Activated T-cell treated with anti-CD3 and anti-CD28 coated beads, Interleukin-2, amount 50 U/mL, for 4 hours (primary cell): ENCODE measurements around the gene OR4D11. TPM values are rescaled to one million over a fixed set of nuclear protein-coding genes. Genes with fewer than 3 reads are reported as not detected.
A peak's percentile ranks its signal among the peaks of the same experiment; 100 is the strongest.
"Not testable (repeated sequence)": the region's sequence is repeated elsewhere in the genome, so short reads cannot be mapped to it uniquely, and the experiment has no call there.

Source experiments
- ATAC-seq, 2 donors: fragments of 200-7000 bp; cut with Tn5 transposase; one replicate each; pipeline ENCODE4 v1.10.0; 2021
- DNase-seq: peaks from one replicate; pipeline ENCODE4 v3.0.0-alpha.2; 2020
- H3K27me3 Mint-ChIP-seq: one replicate; pipeline ENCODE4 v1.8.0; 2021; ENCODE audit warnings: low read depth, mixed read lengths
- H3K36me3 Mint-ChIP-seq: one replicate; pipeline ENCODE4 v1.8.0; 2022; ENCODE audit warnings: mixed read lengths; ENCODE audit not compliant: insufficient read depth
- H3K4me1 Mint-ChIP-seq: one replicate; pipeline ENCODE4 v1.8.0; 2021; ENCODE audit warnings: low read depth, mixed read lengths
- H3K4me3 Mint-ChIP-seq: one replicate; pipeline ENCODE4 v1.8.0; 2021; ENCODE audit warnings: mild to moderate bottlenecking, moderate library complexity, mixed read lengths
- H3K9me3 Mint-ChIP-seq: one replicate; pipeline ENCODE4 v1.8.0; 2021; ENCODE audit warnings: mixed read lengths
- total RNA-seq, 3 donors: library from RNA; stranded (reverse); gene quantifications; one replicate each; pipeline ENCODE4 v1.2.1, GENCODE V29; 2021

OR4D11 gene
- not detected for total RNA-seq

- H3K4me3 Mint-ChIP-seq, result no peak within 1 kb of the TSS
- no peaks in the 10 kb centered on the region for H3K9me3 Mint-ChIP-seq
- H3K4me1 Mint-ChIP-seq, result no peaks in the 10 kb centered on the region
- no peaks in the 10 kb centered on the region for H3K36me3 Mint-ChIP-seq
- ATAC-seq (no peak), DNase-seq (no peak)
- H3K27me3 Mint-ChIP-seq, result peaks cover 17% of the 10 kb centered on the region
Measured at GRCh38 chr11:59503276-59503675, at the start of gene OR4D11. Gene OR4D11, plus strand, starts transcription at chr11:59503576. Its CDS starts 0 bp downstream, at chr11:59503576.

- Mint-ChIP-seq H3K4me3 (no peak within 1 kb of the TSS), H3K27me3 (peaks cover 24% of the 10 kb centered on the region), H3K4me1 (no peaks in the 10 kb centered on the region), H3K9me3 (no peaks in the 10 kb centered on the region), H3K36me3 (no peaks in the 10 kb centered on the region)
- no peak for ATAC-seq
- no peak for DNase-seq
Measured at GRCh38 chr11:59456661-59457060, 46.7 kb upstream of the OR4D11 start, which contains the start of gene OR4D6. Gene OR4D6, plus strand, starts transcription at chr11:59456961. Its CDS starts 0 bp downstream, at chr11:59456961.

- no peaks in the 10 kb centered on the region for H3K9me3 Mint-ChIP-seq
- ATAC-seq, result no peak
- peaks cover 23% of the 10 kb centered on the region for H3K27me3 Mint-ChIP-seq
- H3K4me3 Mint-ChIP-seq, result no peak overlapping the region
- no peaks in the 10 kb centered on the region for H3K36me3 Mint-ChIP-seq
- no peaks in the 10 kb centered on the region for H3K4me1 Mint-ChIP-seq
- no peak for DNase-seq
Measured at GRCh38 chr11:59459916-59460315, 43.5 kb upstream of the OR4D11 start.

GRCh38 chr11:59463190-59463641 is 40.2 kb upstream of the OR4D11 start:
- no peak overlapping the region for H3K4me3 Mint-ChIP-seq
- H3K4me1 Mint-ChIP-seq, result no peaks in the 10 kb centered on the region
- ATAC-seq, result no peak
- H3K27me3 Mint-ChIP-seq, result peaks cover 8% of the 10 kb centered on the region
- no peaks in the 10 kb centered on the region for H3K36me3 Mint-ChIP-seq
- DNase-seq, result no peak
- no peaks in the 10 kb centered on the region for H3K9me3 Mint-ChIP-seq

- no peak within 1 kb of the TSS for H3K4me3 Mint-ChIP-seq
- H3K36me3 Mint-ChIP-seq, result no peaks in the 10 kb centered on the region
- ATAC-seq, result no peak
- no peak for DNase-seq
- no peaks in the 10 kb centered on the region for H3K9me3 Mint-ChIP-seq
- peaks cover 16% of the 10 kb centered on the region for H3K27me3 Mint-ChIP-seq
- H3K4me1 Mint-ChIP-seq, result no peaks in the 10 kb centered on the region
Measured at GRCh38 chr11:59473015-59473414, 30.4 kb upstream of the OR4D11 start, which contains the start of gene OR4D10. Gene OR4D10, plus strand, starts transcription at chr11:59473315. Its CDS starts 4,115 bp downstream, at chr11:59477430.

- H3K36me3 Mint-ChIP-seq, result no peaks in the 10 kb centered on the region
- H3K4me3 Mint-ChIP-seq, result no peak overlapping the region
- peaks cover 18% of the 10 kb centered on the region for H3K27me3 Mint-ChIP-seq
- no peak for ATAC-seq
- H3K4me1 Mint-ChIP-seq, result no peaks in the 10 kb centered on the region
- DNase-seq, result no peak
- H3K9me3 Mint-ChIP-seq, result no peaks in the 10 kb centered on the region
Measured at GRCh38 chr11:59475176-59475575, 28.2 kb upstream of the OR4D11 start.

- Mint-ChIP-seq H3K27me3 (peaks cover 11% of the 10 kb centered on the region), H3K36me3 (no peaks in the 10 kb centered on the region)
- no peak for ATAC-seq
Measured at GRCh38 chr11:59479906-59480305, 23.5 kb upstream of the OR4D11 start.

GRCh38 chr11:59480359-59480758 is 23.0 kb upstream of the OR4D11 start:
- Mint-ChIP-seq H3K27me3 (peaks cover 8% of the 10 kb centered on the region), H3K9me3 (no peaks in the 10 kb centered on the region), H3K36me3 (no peaks in the 10 kb centered on the region), H3K4me1 (no peaks in the 10 kb centered on the region), H3K4me3 (no peak overlapping the region)
- no peak for DNase-seq
- ATAC-seq, result no peak

More at GRCh38 chr11:59479906-59480305, 23.5 kb upstream of the OR4D11 start:
- Mint-ChIP-seq H3K4me1 (no peaks in the 10 kb centered on the region), H3K9me3 (no peaks in the 10 kb centered on the region), H3K4me3 (no peak overlapping the region)
- DNase-seq, result no peak

DNA sequence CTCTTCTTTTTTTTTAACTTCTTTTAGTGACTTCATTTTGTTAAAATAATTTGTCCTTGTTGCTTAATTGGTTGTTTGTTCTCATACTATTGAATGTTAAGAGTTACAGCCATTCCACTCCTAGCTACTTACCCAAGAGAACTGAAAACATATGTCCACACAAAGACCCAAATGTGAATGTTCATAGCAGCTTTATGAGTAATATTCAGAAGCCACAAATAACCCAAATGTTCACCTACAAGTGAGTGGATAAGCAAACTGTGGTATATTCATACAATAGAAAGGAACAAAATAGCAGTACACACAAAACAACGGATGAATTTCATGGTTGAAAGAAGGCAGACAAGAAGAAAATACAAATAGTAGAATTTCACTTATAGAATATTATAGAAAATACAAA is 1.4 kb upstream of the OR4D11 start:
- no peak for ATAC-seq
- no peaks in the 10 kb centered on the region for H3K36me3 Mint-ChIP-seq
- H3K4me1 Mint-ChIP-seq, result no peaks in the 10 kb centered on the region
- H3K9me3 Mint-ChIP-seq, result no peaks in the 10 kb centered on the region
- no peak overlapping the region for H3K4me3 Mint-ChIP-seq
- H3K27me3 Mint-ChIP-seq, result peaks cover 18% of the 10 kb centered on the region
- DNase-seq, result no peak

GRCh38 chr11:59510941-59511589 is 7.7 kb downstream of the OR4D11 start, which contains the start of gene OR4D9:
Gene OR4D9, plus strand, starts transcription at chr11:59511539. Its CDS starts 3,374 bp downstream, at chr11:59514913.
- ATAC-seq, result peak in 1 of 2 donors; percentile 55

DNA sequence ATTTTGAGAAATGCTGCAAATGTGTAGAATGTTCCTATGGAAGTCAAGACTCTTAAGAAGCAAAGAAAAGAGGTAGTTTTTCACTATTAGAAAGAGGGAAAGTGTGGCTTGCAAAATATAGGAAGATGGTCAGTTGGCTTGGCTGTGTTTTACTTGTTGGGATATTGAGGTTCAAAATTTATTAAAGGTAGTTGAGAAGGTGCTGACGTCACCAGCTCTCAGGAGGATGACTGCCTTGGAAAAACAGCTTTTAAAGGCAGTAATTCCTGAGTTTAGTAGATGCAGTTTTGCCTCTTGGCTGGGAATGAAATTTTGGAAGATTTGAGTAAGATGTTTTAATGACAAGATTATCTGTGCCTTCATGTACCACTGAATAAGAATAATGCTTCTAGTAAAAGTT is 8.3 kb downstream of the OR4D11 start:
- ATAC-seq (no peak), DNase-seq (no peak)
- H3K4me3 Mint-ChIP-seq, result no peak overlapping the region
- H3K27me3 Mint-ChIP-seq, result peaks cover 4% of the 10 kb centered on the region
- H3K9me3 Mint-ChIP-seq, result no peaks in the 10 kb centered on the region
- H3K36me3 Mint-ChIP-seq, result no peaks in the 10 kb centered on the region
- peaks cover 28% of the 10 kb centered on the region for H3K4me1 Mint-ChIP-seq

More at GRCh38 chr11:59510941-59511589, 7.7 kb downstream of the OR4D11 start, which contains the start of gene OR4D9:
- Mint-ChIP-seq H3K36me3 (no peaks in the 10 kb centered on the region), H3K27me3 (peaks cover 4% of the 10 kb centered on the region), H3K4me3 (peak within 1 kb of the TSS; percentile 2), H3K4me1 (peaks cover 28% of the 10 kb centered on the region), H3K9me3 (no peaks in the 10 kb centered on the region)
- DNase-seq, result no peak

GRCh38 chr11:59520139-59520538 is 16.8 kb downstream of the OR4D11 start:
- H3K9me3 Mint-ChIP-seq, DNase-seq: not testable (repeated sequence)

DNA sequence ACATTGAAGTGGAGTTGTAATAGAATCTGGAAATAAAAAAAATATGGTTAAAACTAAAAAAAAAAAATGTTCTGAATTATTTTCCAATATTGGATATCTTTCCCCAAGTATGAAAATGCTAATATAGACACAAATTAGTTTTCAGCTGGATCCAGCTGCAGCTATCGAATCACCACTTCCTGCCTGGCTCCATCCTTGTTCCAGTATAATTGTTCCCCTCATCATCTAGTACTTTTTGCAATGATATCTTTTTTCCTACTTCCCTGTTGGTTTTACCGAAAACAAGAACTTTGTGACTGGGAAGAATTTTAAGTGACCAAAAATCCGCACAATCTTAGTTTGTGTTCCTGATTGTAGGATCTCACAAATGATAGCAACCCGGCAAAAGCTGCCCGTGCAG is 17.4 kb downstream of the OR4D11 start:
- Mint-ChIP-seq H3K4me1 (no peaks in the 10 kb centered on the region), H3K4me3 (no peak overlapping the region), H3K27me3 (peaks cover 4% of the 10 kb centered on the region), H3K36me3 (no peaks in the 10 kb centered on the region), H3K9me3 (no peaks in the 10 kb centered on the region)
- ATAC-seq, result no peak
- no peak for DNase-seq

More at GRCh38 chr11:59520139-59520538, 16.8 kb downstream of the OR4D11 start:
- H3K27me3 Mint-ChIP-seq, H3K4me3 Mint-ChIP-seq, H3K36me3 Mint-ChIP-seq, ATAC-seq, H3K4me1 Mint-ChIP-seq: not testable (repeated sequence)

- ATAC-seq (no peak), DNase-seq (no peak)
- Mint-ChIP-seq H3K9me3 (no peaks in the 10 kb centered on the region), H3K27me3 (peaks cover 4% of the 10 kb centered on the region), H3K4me1 (no peaks in the 10 kb centered on the region), H3K4me3 (no peak overlapping the region), H3K36me3 (no peaks in the 10 kb centered on the region)
Measured at GRCh38 chr11:59523541-59523940, 20.2 kb downstream of the OR4D11 start.

GRCh38 chr11:59528711-59529110 is 25.3 kb downstream of the OR4D11 start:
- DNase-seq (no peak), ATAC-seq (no peak)
- no peak overlapping the region for H3K4me3 Mint-ChIP-seq
- peaks cover 11% of the 10 kb centered on the region for H3K27me3 Mint-ChIP-seq
- H3K4me1 Mint-ChIP-seq, result no peaks in the 10 kb centered on the region
- H3K36me3 Mint-ChIP-seq, result no peaks in the 10 kb centered on the region
- H3K9me3 Mint-ChIP-seq, result no peaks in the 10 kb centered on the region
